ENCODE results near the gene RGS2. TPM values are rescaled to one million over a fixed set of nuclear protein-coding genes. Genes with fewer than 3 reads are reported as not detected.

RGS2 gene
- total and polyA plus RNA-seq, 8 donors, result 40.6 to 204 (median 101) TPM

GRCh38 chr1:192849011-192849410 lies 40.2 kb downstream of the RGS2 start:
- Histone ChIP-seq H3K4me3 (no peak overlapping the region), H3K36me3 (no peaks in the 10 kb centered on the region), H3K9me3 (no peaks in the 10 kb centered on the region), H3K4me1 (peaks cover 0 to 28% (median 6%) of the 10 kb centered on the region in 4 donors), H3K27me3 (no peaks in the 10 kb centered on the region), H3K27ac (peak overlapping the region in 1 of 5 donors; percentile 14)
- 33 to 61% (median 52%) methylated on average over 1 of the region's 1 CpG for WGBS, 5 donors
- DNase-seq, result no peak
- TF ChIP-seq POLR2A (IDR thresholded peaks at IDR 0.05) (no peak), POLR2AphosphoS5 (IDR thresholded peaks at IDR 0.05) (no peak), CTCF (IDR thresholded peaks at IDR 0.05) (no peak), EP300 (IDR thresholded peaks at IDR 0.05) (no peak)
- intact Hi-C loops (cut with DNase I; ENCODE audit: low total_unique reads), result no loop called here

- Histone ChIP-seq H3K9me3 (no peaks in the 10 kb centered on the region), H3K4me3 (no peak overlapping the region), H3K36me3 (no peaks in the 10 kb centered on the region), H3K27ac (peak overlapping the region in 1 of 5 donors; percentile 31), H3K27me3 (no peaks in the 10 kb centered on the region), H3K4me1 (peaks cover 0 to 28% (median 6%) of the 10 kb centered on the region in 4 donors)
- DNase-seq, result no peak
- 31 to 49% (median 46%) methylated on average over 3 of the region's 3 CpGs for WGBS, 5 donors
- TF ChIP-seq EP300 (IDR thresholded peaks at IDR 0.05), result no peak
- intact Hi-C loops (cut with DNase I; ENCODE audit: low total_unique reads), result no loop called here
Measured at GRCh38 chr1:192849442-192849841, 40.6 kb downstream of the RGS2 start.

- H3K4me3 ChIP-seq, result no peak overlapping the region
- DNase-seq, result no peak
- intact Hi-C loops (cut with DNase I; ENCODE audit: low total_unique reads), result no loop called here
- H3K27me3 ChIP-seq, result no peaks in the 10 kb centered on the region
- peaks cover 0 to 22% (median 6%) of the 10 kb centered on the region in 4 donors for H3K4me1 ChIP-seq
- WGBS, 5 donors, result 0 to 80% (median 0%) methylated on average over 1 of the region's 1 CpG
- H3K9me3 ChIP-seq, result no peaks in the 10 kb centered on the region
- TF ChIP-seq CTCF (IDR thresholded peaks at IDR 0.05), result no peak
- TF ChIP-seq EP300 (IDR thresholded peaks at IDR 0.05), result no peak
- TF ChIP-seq POLR2A (IDR thresholded peaks at IDR 0.05), result no peak
- no peak for TF ChIP-seq POLR2AphosphoS5 (IDR thresholded peaks at IDR 0.05)
- H3K27ac ChIP-seq, result no peak overlapping the region
- no peaks in the 10 kb centered on the region for H3K36me3 ChIP-seq
Measured at GRCh38 chr1:192852001-192852947, 43.4 kb downstream of the RGS2 start.

- no peak for TF ChIP-seq POLR2AphosphoS5 (IDR thresholded peaks at IDR 0.05)
- TF ChIP-seq EP300 (IDR thresholded peaks at IDR 0.05), result no peak
- TF ChIP-seq CTCF (IDR thresholded peaks at IDR 0.05), result no peak
- no peak for TF ChIP-seq POLR2A (IDR thresholded peaks at IDR 0.05)
- Histone ChIP-seq H3K27me3 (no peaks in the 10 kb centered on the region), H3K27ac (no peak overlapping the region), H3K9me3 (no peaks in the 10 kb centered on the region), H3K36me3 (no peaks in the 10 kb centered on the region), H3K4me3 (no peak overlapping the region), H3K4me1 (peaks cover 0 to 21% (median 4%) of the 10 kb centered on the region in 4 donors)
- WGBS, 5 donors, result 47 to 76% (median 71%) methylated on average over 1 of the region's 1 CpG
- no peak for DNase-seq
- intact Hi-C loops (cut with DNase I; ENCODE audit: low total_unique reads), result no loop called here
Measured at GRCh38 chr1:192858456-192858855, 49.6 kb downstream of the RGS2 start.

GRCh38 chr1:192859808-192860207 lies 51.0 kb downstream of the RGS2 start:
- Histone ChIP-seq H3K27me3 (no peaks in the 10 kb centered on the region), H3K4me3 (no peak overlapping the region), H3K36me3 (no peaks in the 10 kb centered on the region), H3K27ac (peak overlapping the region in 1 of 5 donors; percentile 22), H3K4me1 (peaks cover 0 to 21% (median 4%) of the 10 kb centered on the region in 4 donors), H3K9me3 (no peaks in the 10 kb centered on the region)
- DNase-seq, result no peak
- intact Hi-C loops (cut with DNase I; ENCODE audit: low total_unique reads), result no loop called here
- TF ChIP-seq CTCF (IDR thresholded peaks at IDR 0.05) (no peak), EP300 (IDR thresholded peaks at IDR 0.05) (no peak), POLR2AphosphoS5 (IDR thresholded peaks at IDR 0.05) (no peak), POLR2A (IDR thresholded peaks at IDR 0.05) (no peak)

Measured in stomach (tissue), 9 donors.